WTC11 (cell line): Measurements from ENCODE around the gene RASSF1. TPM values are rescaled to one million over a fixed set of nuclear protein-coding genes. Genes with fewer than 3 reads are reported as not detected.

Experiments
- ATAC-seq: fragments of 200-7000 bp; cut with Tn5 transposase; 2 replicates; pipeline ENCODE4 v1.10.0; 2021; ENCODE audit warnings: mild to moderate bottlenecking, moderate library complexity
- CTCF ChIA-PET: fragments of 300-600 bp; sonication (Branson Sonifier 250); formaldehyde crosslinking; loops from one replicate; lab custom pipeline; 2021; ENCODE audit warnings: antibody characterized with exemption; lab: Charles Lee
- POLR2A ChIA-PET: fragments of 350-600 bp; sonication (Branson Sonifier 250); formaldehyde crosslinking; loops from one replicate; lab custom pipeline; 2021; ENCODE audit warnings: antibody characterized with exemption; lab: Charles Lee
- DNase-seq: peaks from one replicate; pipeline ENCODE4 v3.0.0; 2021; ENCODE audit warnings: low spot score
- H3K27ac Mint-ChIP-seq: 2 replicates; pipeline ENCODE4 v1.8.0; 2021; ENCODE audit warnings: mixed read lengths
- H3K27me3 Mint-ChIP-seq: 2 replicates; pipeline ENCODE4 v1.8.0; 2021; ENCODE audit warnings: low read depth, mild to moderate bottlenecking, moderate library complexity, mixed read lengths
- H3K36me3 Mint-ChIP-seq: 2 replicates; pipeline ENCODE4 v1.8.0; 2021; ENCODE audit warnings: mixed read lengths
- H3K4me1 Mint-ChIP-seq: 2 replicates; pipeline ENCODE4 v1.8.0; 2022; ENCODE audit warnings: mixed read lengths
- H3K4me3 Mint-ChIP-seq: 2 replicates; pipeline ENCODE4 v1.8.0; 2021; ENCODE audit warnings: mild to moderate bottlenecking, moderate library complexity, mixed read lengths
- H3K9me3 Mint-ChIP-seq: 2 replicates; pipeline ENCODE4 v1.8.0; 2021; ENCODE audit warnings: mixed read lengths
- CREB1 ChIP-seq: sonication (generic); formaldehyde crosslinking; IDR thresholded peaks from 2 replicates; pipeline ENCODE4 v1.8.0; 2023; ENCODE audit warnings: mild to moderate bottlenecking, missing genetic modification reagents
- EMX1 ChIP-seq: fragments of 250-450 bp; sonication (Bioruptor Pico); IDR thresholded peaks from 2 replicates; pipeline ENCODE4 v1.8.0; 2021; ENCODE audit warnings: mild to moderate bottlenecking
- FOXJ3 ChIP-seq: sonication (generic); formaldehyde crosslinking; IDR thresholded peaks from 2 replicates; pipeline ENCODE4 v1.9.0; 2021; ENCODE audit warnings: missing genetic modification reagents, mild to moderate bottlenecking, borderline replicate concordance
- GRHL2 ChIP-seq: fragments of 250-450 bp; sonication (Bioruptor Pico); IDR thresholded peaks from 2 replicates; pipeline ENCODE4 v1.8.0; 2022; ENCODE audit warnings: mild to moderate bottlenecking, moderate library complexity; ENCODE audit not compliant: insufficient replicate concordance, severe bottlenecking
- GTF2I ChIP-seq: fragments of 250-450 bp; sonication (Bioruptor Pico); conservative IDR thresholded peaks from 2 replicates; pipeline ENCODE4 v1.4.0; 2021; ENCODE audit warnings: mild to moderate bottlenecking
- HMGA2 ChIP-seq: fragments of 250-450 bp; sonication (Bioruptor Pico); IDR thresholded peaks from 2 replicates; pipeline ENCODE4 v1.4.0; 2021; ENCODE audit warnings: mild to moderate bottlenecking, moderate library complexity
- KAT7 ChIP-seq: sonication (generic); formaldehyde crosslinking; IDR thresholded peaks from 2 replicates; pipeline ENCODE4 v1.8.1; 2023; ENCODE audit warnings: missing genetic modification reagents, mild to moderate bottlenecking, borderline replicate concordance
- RORB ChIP-seq: fragments of 250-450 bp; sonication (Bioruptor Pico); IDR thresholded peaks from 2 replicates; pipeline ENCODE4 v1.9.0; 2021; ENCODE audit warnings: mild to moderate bottlenecking
- SMAD3 ChIP-seq: sonication (generic); formaldehyde crosslinking; IDR thresholded peaks from 2 replicates; pipeline ENCODE4 v1.8.0; 2022; ENCODE audit warnings: missing genetic modification reagents, mild to moderate bottlenecking, borderline replicate concordance
- TP53 ChIP-seq: sonication (generic); formaldehyde crosslinking; IDR thresholded peaks from 2 replicates; pipeline ENCODE4 v1.8.1; 2023; ENCODE audit warnings: mild to moderate bottlenecking, missing genetic modification reagents
- ZNF121 ChIP-seq: sonication (generic); formaldehyde crosslinking; IDR thresholded peaks from 2 replicates; pipeline ENCODE4 v1.8.0; 2023; ENCODE audit warnings: missing genetic modification reagents
- ZNF138 ChIP-seq: sonication (generic); formaldehyde crosslinking; conservative IDR thresholded peaks from 2 replicates; pipeline ENCODE4 v1.8.1; 2022; ENCODE audit warnings: mild to moderate bottlenecking, moderate library complexity, missing genetic modification reagents
- ZNF317 ChIP-seq: sonication (generic); formaldehyde crosslinking; IDR thresholded peaks from 2 replicates; pipeline ENCODE4 v1.8.1; 2023; ENCODE audit warnings: low read depth, mild to moderate bottlenecking, moderate library complexity, missing genetic modification reagents, borderline replicate concordance
- ZNF396 ChIP-seq: fragments of 250-450 bp; sonication (Bioruptor Pico); IDR thresholded peaks from 2 replicates; pipeline ENCODE4 v1.8.0; 2021; ENCODE audit warnings: mild to moderate bottlenecking, moderate library complexity, borderline replicate concordance
- total RNA-seq: library from RNA; stranded (reverse); gene quantifications from 3 replicates; pipeline ENCODE4 v1.2.3, GENCODE V29; 2021
- TF ChIP-seq, protein P1 (sequence below): sonication (generic); formaldehyde crosslinking; IDR thresholded peaks from 2 replicates; pipeline ENCODE4 v1.8.1; 2023; ENCODE audit warnings: mild to moderate bottlenecking, moderate library complexity, missing genetic modification reagents
- TF ChIP-seq, protein P2 (sequence below): sonication (generic); formaldehyde crosslinking; IDR thresholded peaks from 2 replicates; pipeline ENCODE4 v1.8.0; 2022; ENCODE audit warnings: mild to moderate bottlenecking, missing genetic modification reagents
- TF ChIP-seq, protein P3 (sequence below): sonication (generic); formaldehyde crosslinking; IDR thresholded peaks from 2 replicates; pipeline ENCODE4 v1.8.1; 2023; ENCODE audit warnings: mild to moderate bottlenecking, missing genetic modification reagents
- TF ChIP-seq, protein P4 (sequence below): sonication (generic); formaldehyde crosslinking; IDR thresholded peaks from 2 replicates; pipeline ENCODE4 v1.8.0; 2022; ENCODE audit warnings: mild to moderate bottlenecking, missing genetic modification reagents
- TF ChIP-seq, protein P5 (sequence below): fragments of 250-450 bp; sonication (Bioruptor Pico); IDR thresholded peaks from 2 replicates; pipeline ENCODE4 v1.8.0; 2021; ENCODE audit warnings: mild to moderate bottlenecking
- TF ChIP-seq, protein P6 (sequence below): sonication (generic); formaldehyde crosslinking; IDR thresholded peaks from 2 replicates; pipeline ENCODE4 v1.8.1; 2022; ENCODE audit warnings: low read depth, mild to moderate bottlenecking, moderate library complexity, missing genetic modification reagents, borderline replicate concordance

RASSF1 gene
- total RNA-seq, 1 experiment from 2014 or later = 14.5 TPM

DNA sequence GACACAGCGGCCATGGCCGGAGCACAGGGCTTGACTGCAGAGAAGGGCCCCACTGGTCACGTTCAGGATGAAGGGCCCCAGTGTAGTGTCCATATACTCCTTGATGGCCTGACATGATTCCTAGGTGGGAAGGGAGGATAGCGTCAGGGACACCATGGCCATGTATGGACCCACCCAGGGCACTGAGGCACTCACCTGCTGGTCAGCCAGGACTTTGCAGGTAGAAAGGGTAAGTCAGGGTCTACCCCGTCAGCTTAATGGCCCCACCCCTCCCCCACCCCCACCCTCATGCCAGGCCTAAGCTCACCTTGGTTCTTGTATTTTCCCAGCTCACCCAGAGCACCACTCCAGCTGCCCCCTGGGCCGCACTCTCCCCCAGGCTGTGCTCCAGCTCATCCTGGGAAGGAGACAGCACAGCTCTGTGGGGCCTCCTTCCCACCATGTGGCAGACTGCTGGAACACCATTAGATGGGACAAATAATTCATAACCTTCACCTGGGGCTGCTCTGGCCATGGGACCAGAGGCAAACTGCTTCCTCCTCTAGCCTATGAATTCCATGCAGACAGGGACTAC, 39.9 kb downstream of the RASSF1 start:
- TF ChIP-seq, protein P1, sequence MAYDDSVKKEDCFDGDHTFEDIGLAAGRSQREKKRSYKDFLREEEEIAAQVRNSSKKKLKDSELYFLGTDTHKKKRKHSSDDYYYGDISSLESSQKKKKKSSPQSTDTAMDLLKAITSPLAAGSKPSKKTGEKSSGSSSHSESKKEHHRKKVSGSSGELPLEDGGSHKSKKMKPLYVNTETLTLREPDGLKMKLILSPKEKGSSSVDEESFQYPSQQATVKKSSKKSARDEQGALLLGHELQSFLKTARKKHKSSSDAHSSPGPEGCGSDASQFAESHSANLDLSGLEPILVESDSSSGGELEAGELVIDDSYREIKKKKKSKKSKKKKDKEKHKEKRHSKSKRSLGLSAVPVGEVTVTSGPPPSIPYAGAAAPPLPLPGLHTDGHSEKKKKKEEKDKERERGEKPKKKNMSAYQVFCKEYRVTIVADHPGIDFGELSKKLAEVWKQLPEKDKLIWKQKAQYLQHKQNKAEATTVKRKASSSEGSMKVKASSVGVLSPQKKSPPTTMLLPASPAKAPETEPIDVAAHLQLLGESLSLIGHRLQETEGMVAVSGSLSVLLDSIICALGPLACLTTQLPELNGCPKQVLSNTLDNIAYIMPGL = no peak
- TF ChIP-seq HMGA2 (CRISPR knock-in tag) = no peak
- TF ChIP-seq ZNF317 (CRISPR knock-in tag) = no peak
- TF ChIP-seq, all 79 proteins: peak for 0
- Mint-ChIP-seq H3K4me1 (peaks cover 22% of the 10 kb centered on the region), H3K4me3 (0 out of 2 replicates have a peak overlapping the region, but pooled peaks have one; percentile 97), H3K9me3 (peaks cover 7% of the 10 kb centered on the region; the same call in 1 of the 2 replicates), H3K27ac (peak overlapping the region; percentile 82; the same call in 1 of the 2 replicates), H3K27me3 (no peaks in the 10 kb centered on the region; the same call in 1 of the 2 replicates), H3K36me3 (0 out of 2 replicates have a peak, but pooled peaks cover 4% of the 10 kb centered on the region)
- ATAC-seq = no peak
- ChIA-PET POLR2A (no interaction called here), CTCF (interaction anchor here (0.7 to 5.9 kb wide), 4 partner anchors 14 to 50 kb away, joined by 3 to 95 read pairs (median 4); partner anchors contain the start of genes CYB561D2, HYAL2 and NPRL2)
- no peak for DNase-seq

DNA sequence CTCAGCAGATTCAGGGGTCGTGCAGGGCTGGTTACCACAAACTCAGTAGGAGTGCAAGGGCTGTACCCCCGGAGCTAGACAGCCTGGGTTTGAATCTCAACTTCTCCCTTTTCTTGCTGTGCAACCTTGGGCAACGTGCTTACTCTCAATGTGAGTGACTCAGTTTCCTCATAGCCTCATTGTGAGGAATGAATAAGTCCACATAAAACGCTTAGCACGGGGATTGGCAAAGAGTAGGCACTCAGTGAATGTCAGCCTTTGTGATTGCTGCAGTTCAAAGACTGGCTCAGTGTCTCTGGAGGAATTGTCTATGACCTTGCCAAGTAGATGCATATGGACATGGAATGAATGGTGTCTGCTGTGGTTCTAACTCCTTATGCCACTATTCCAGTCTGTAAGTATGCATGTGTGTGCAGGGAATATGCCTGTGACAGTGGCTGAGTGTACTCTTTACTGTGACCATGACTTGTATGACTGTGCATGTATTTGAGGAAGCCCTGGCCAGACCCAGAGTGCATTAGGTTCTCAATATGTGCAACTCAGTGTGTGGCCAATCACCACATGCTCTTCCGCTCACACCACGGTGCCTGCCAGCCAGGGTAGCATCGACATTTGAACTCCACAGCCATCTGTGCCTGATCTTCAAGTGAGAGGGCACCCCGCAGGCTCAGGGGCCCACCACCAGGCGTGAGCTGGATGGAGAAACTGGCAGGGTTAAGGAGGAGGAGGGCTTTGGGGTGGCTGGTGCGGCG, 40.5 kb downstream of the RASSF1 start:
- ChIA-PET CTCF (interaction anchor here (0.9 to 5.9 kb wide), 20 partner anchors 15 to 312 kb away, joined by 3 to 95 read pairs (median 4); partner anchors contain the start of genes CISH and HYAL2), POLR2A (interaction anchor here (0.8 to 1.4 kb wide), 6 partner anchors 18 to 50 kb away, joined by 3 to 8 read pairs (median 4); partner anchors contain the start of genes CYB561D2, HYAL2 and NPRL2)
- H3K27ac Mint-ChIP-seq = peak overlapping the region; percentile 82
- TF ChIP-seq, protein P2, sequence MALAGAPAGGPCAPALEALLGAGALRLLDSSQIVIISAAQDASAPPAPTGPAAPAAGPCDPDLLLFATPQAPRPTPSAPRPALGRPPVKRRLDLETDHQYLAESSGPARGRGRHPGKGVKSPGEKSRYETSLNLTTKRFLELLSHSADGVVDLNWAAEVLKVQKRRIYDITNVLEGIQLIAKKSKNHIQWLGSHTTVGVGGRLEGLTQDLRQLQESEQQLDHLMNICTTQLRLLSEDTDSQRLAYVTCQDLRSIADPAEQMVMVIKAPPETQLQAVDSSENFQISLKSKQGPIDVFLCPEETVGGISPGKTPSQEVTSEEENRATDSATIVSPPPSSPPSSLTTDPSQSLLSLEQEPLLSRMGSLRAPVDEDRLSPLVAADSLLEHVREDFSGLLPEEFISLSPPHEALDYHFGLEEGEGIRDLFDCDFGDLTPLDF = no peak
- TF ChIP-seq, protein P1 = no peak
- no peak for TF ChIP-seq ZNF138 (CRISPR knock-in tag)
- TF ChIP-seq, protein P3, sequence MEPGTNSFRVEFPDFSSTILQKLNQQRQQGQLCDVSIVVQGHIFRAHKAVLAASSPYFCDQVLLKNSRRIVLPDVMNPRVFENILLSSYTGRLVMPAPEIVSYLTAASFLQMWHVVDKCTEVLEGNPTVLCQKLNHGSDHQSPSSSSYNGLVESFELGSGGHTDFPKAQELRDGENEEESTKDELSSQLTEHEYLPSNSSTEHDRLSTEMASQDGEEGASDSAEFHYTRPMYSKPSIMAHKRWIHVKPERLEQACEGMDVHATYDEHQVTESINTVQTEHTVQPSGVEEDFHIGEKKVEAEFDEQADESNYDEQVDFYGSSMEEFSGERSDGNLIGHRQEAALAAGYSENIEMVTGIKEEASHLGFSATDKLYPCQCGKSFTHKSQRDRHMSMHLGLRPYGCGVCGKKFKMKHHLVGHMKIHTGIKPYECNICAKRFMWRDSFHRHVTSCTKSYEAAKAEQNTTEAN = no peak
- no peak for TF ChIP-seq TP53
- TF ChIP-seq ZNF121 (CRISPR knock-in tag) = no peak
- TF ChIP-seq ZNF396 (CRISPR knock-in tag) = no peak
- TF ChIP-seq, protein P4, sequence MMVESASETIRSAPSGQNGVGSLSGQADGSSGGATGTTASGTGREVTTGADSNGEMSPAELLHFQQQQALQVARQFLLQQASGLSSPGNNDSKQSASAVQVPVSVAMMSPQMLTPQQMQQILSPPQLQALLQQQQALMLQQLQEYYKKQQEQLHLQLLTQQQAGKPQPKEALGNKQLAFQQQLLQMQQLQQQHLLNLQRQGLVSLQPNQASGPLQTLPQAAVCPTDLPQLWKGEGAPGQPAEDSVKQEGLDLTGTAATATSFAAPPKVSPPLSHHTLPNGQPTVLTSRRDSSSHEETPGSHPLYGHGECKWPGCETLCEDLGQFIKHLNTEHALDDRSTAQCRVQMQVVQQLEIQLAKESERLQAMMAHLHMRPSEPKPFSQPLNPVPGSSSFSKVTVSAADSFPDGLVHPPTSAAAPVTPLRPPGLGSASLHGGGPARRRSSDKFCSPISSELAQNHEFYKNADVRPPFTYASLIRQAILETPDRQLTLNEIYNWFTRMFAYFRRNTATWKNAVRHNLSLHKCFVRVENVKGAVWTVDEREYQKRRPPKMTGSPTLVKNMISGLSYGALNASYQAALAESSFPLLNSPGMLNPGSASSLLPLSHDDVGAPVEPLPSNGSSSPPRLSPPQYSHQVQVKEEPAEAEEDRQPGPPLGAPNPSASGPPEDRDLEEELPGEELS (CRISPR knock-in tag) = no peak
- TF ChIP-seq, protein P5, sequence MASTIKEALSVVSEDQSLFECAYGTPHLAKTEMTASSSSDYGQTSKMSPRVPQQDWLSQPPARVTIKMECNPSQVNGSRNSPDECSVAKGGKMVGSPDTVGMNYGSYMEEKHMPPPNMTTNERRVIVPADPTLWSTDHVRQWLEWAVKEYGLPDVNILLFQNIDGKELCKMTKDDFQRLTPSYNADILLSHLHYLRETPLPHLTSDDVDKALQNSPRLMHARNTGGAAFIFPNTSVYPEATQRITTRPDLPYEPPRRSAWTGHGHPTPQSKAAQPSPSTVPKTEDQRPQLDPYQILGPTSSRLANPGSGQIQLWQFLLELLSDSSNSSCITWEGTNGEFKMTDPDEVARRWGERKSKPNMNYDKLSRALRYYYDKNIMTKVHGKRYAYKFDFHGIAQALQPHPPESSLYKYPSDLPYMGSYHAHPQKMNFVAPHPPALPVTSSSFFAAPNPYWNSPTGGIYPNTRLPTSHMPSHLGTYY (CRISPR knock-in tag) = no peak
- no peak for TF ChIP-seq CREB1 (CRISPR knock-in tag)
- no peak for TF ChIP-seq FOXJ3 (CRISPR knock-in tag)
- no peak for TF ChIP-seq EMX1 (CRISPR knock-in tag)
- TF ChIP-seq, protein P6, sequence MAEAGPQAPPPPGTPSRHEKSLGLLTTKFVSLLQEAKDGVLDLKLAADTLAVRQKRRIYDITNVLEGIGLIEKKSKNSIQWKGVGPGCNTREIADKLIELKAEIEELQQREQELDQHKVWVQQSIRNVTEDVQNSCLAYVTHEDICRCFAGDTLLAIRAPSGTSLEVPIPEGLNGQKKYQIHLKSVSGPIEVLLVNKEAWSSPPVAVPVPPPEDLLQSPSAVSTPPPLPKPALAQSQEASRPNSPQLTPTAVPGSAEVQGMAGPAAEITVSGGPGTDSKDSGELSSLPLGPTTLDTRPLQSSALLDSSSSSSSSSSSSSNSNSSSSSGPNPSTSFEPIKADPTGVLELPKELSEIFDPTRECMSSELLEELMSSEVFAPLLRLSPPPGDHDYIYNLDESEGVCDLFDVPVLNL (CRISPR knock-in tag) = no peak
- no peak for TF ChIP-seq RORB (CRISPR knock-in tag)
- TF ChIP-seq SMAD3 (CRISPR knock-in tag) = no peak
- TF ChIP-seq GRHL2 = no peak
- no peak for TF ChIP-seq KAT7 (CRISPR knock-in tag)
- no peak for TF ChIP-seq GTF2I (CRISPR knock-in tag)

More for the DNA sequence above, 40.5 kb downstream of the RASSF1 start:
- H3K9me3 Mint-ChIP-seq = 0 out of 2 replicates have a peak, but pooled peaks cover 5% of the 10 kb centered on the region
- peak overlapping the region; percentile 97 for H3K4me3 Mint-ChIP-seq
- no peak for DNase-seq
- peaks cover 22% of the 10 kb centered on the region for H3K4me1 Mint-ChIP-seq
- ATAC-seq = no peak
- H3K27me3 Mint-ChIP-seq = no peaks in the 10 kb centered on the region; the same call in 1 of the 2 replicates
- H3K36me3 Mint-ChIP-seq = 0 out of 2 replicates have a peak, but pooled peaks cover 4% of the 10 kb centered on the region
